ENCODE measurements around the gene CYLD. TPM values are rescaled to one million over a fixed set of nuclear protein-coding genes. Genes with fewer than 3 reads are reported as not detected.

CYLD gene
- total RNA-seq, 1 experiment from 2014 or later: 12.5 TPM

- Histone ChIP-seq H4K5ac (ENCODE audit: insufficient read length, low read depth, low read length) (no peak overlapping the region), H4K8ac (replicated peaks; ENCODE audit: insufficient read length, low read depth, low read length) (no peak overlapping the region), H3K79me2 (ENCODE audit: insufficient read depth, low read length) (no peaks in the 10 kb centered on the region), H2BK20ac (ENCODE audit: low read depth, low read length, poor library complexity, severe bottlenecking) (no peak overlapping the region), H3K14ac (ENCODE audit: insufficient read depth, low read length) (no peak overlapping the region), H3K9ac (ENCODE audit: extremely low read depth, insufficient read length, low read length) (no peak overlapping the region), H3K9me3 (ENCODE audit: control insufficient read depth, low read depth, low read length) (no peaks in the 10 kb centered on the region), H3K56ac (ENCODE audit: insufficient read length, low read depth, low read length) (no peak overlapping the region), H4K20me1 (ENCODE audit: control insufficient read depth, insufficient read depth, insufficient read length) (no peaks in the 10 kb centered on the region), H3K18ac (ENCODE audit: insufficient read length, low read depth, low read length) (no peak overlapping the region), H2BK12ac (ENCODE audit: insufficient read length, low read depth, low read length) (no peak overlapping the region), H4K91ac (ENCODE audit: insufficient read length, low read depth, low read length) (no peak overlapping the region), H3K79me1 (ENCODE audit: insufficient read depth, low read depth, low read length, poor library complexity, severe bottlenecking) (no peaks in the 10 kb centered on the region), H2BK5ac (ENCODE audit: insufficient read length, low read length) (no peak overlapping the region), H3K23me2 (ENCODE audit: insufficient read length, low read depth, low read length, poor library complexity, severe bottlenecking) (peaks cover 3% of the 10 kb centered on the region), H3T11ph (ENCODE audit: low read length) (no peak overlapping the region), H3K23ac (ENCODE audit: insufficient read length, low read depth, low read length) (no peak overlapping the region), H3K4ac (ENCODE audit: low read depth, low read length) (no peak overlapping the region), H3K4me1 (ENCODE audit: insufficient read depth, low read length) (0 out of 2 replicates have a peak, but pooled peaks cover 3% of the 10 kb centered on the region), H3K4me2 (ENCODE audit: insufficient read depth, insufficient read length, low read length) (no peak overlapping the region), H2BK15ac (ENCODE audit: low read depth, low read length) (no peak overlapping the region), H3K27me3 (ENCODE audit: insufficient read depth, low read length) (no peaks in the 10 kb centered on the region), H2AFZ (ENCODE audit: low read length) (no peak overlapping the region), H2AK5ac (ENCODE audit: insufficient read length, low read length) (no peak overlapping the region), H3K27ac (ENCODE audit: insufficient read length, low read depth, low read length) (no peak overlapping the region), H2BK120ac (ENCODE audit: low read depth, low read length, poor library complexity, severe bottlenecking) (no peak overlapping the region)
- H3K27me3 Mint-ChIP-seq (ENCODE audit: low read depth): peaks cover 28% of the 10 kb centered on the region
- no peak for DNase-seq
- H3K9me3 Mint-ChIP-seq: no peaks in the 10 kb centered on the region
- H3K27ac Mint-ChIP-seq: no peak overlapping the region
- no peak overlapping the region for H3K4me3 Mint-ChIP-seq
- no peaks in the 10 kb centered on the region for H3K36me3 Mint-ChIP-seq (ENCODE audit: insufficient read depth in 1 of 3, low read depth in 3 of 3)
- H3K4me1 Mint-ChIP-seq: peaks cover 16 to 20% of the 10 kb centered on the region in 2 experiments
- no peak for TF ChIP-seq CTCF (conservative IDR thresholded peaks at IDR 0.05)
- WGBS (ENCODE audit: extremely low coverage, insufficient read length, low lambda C conversion rate): no CpG with 5 or more reads among the region's 1 CpG
Measured at GRCh38 chr16:50739031-50739430, 2.9 kb upstream of the CYLD start.

All from H9 (cell line).